ENCODE data around the gene ST6GALNAC3. TPM values are rescaled to one million over a fixed set of nuclear protein-coding genes. Genes with fewer than 3 reads are reported as not detected.

The ST6GALNAC3 gene
- total RNA-seq, 1 donor from 2014 or later: 62.3 TPM

- TF ChIP-seq CTCF (IDR thresholded peaks at IDR 0.05; ENCODE audit: unreplicated experiment): no peak
- Mint-ChIP-seq H3K36me3 (peaks cover 1% of the 10 kb centered on the region), H3K9me3 (no peaks in the 10 kb centered on the region), H3K27ac (no peak overlapping the region), H3K4me3 (no peak overlapping the region), H3K27me3 (ENCODE audit: low read depth) (no peaks in the 10 kb centered on the region), H3K4me1 (no peaks in the 10 kb centered on the region)
- no peak for DNase-seq (ENCODE audit: low spot score in 2 of 2, unreplicated experiment in 2 of 2)
Measured at GRCh38 chr1:76371941-76372340, 297.4 kb downstream of the ST6GALNAC3 start.

GRCh38 chr1:76374086-76374485 is 299.5 kb downstream of the ST6GALNAC3 start:
- Mint-ChIP-seq H3K4me3 (no peak overlapping the region), H3K36me3 (peaks cover 3% of the 10 kb centered on the region), H3K9me3 (no peaks in the 10 kb centered on the region), H3K4me1 (no peaks in the 10 kb centered on the region), H3K27ac (no peak overlapping the region), H3K27me3 (ENCODE audit: low read depth) (no peaks in the 10 kb centered on the region)
- no peak for TF ChIP-seq CTCF (IDR thresholded peaks at IDR 0.05; ENCODE audit: unreplicated experiment)
- DNase-seq (ENCODE audit: low spot score in 2 of 2, unreplicated experiment in 2 of 2): no peak

- Mint-ChIP-seq H3K27ac (no peak overlapping the region), H3K4me3 (no peak overlapping the region), H3K27me3 (ENCODE audit: low read depth) (no peaks in the 10 kb centered on the region), H3K4me1 (no peaks in the 10 kb centered on the region), H3K36me3 (peaks cover 6% of the 10 kb centered on the region), H3K9me3 (peaks cover 1% of the 10 kb centered on the region)
- TF ChIP-seq CTCF (IDR thresholded peaks at IDR 0.05; ENCODE audit: unreplicated experiment): no peak
- no peak for DNase-seq (ENCODE audit: low spot score in 2 of 2, unreplicated experiment in 2 of 2)
Measured at GRCh38 chr1:76377247-76377646, 302.7 kb downstream of the ST6GALNAC3 start.

- H3K36me3 Mint-ChIP-seq: peaks cover 9% of the 10 kb centered on the region
- peaks cover 11% of the 10 kb centered on the region for H3K9me3 Mint-ChIP-seq
- H3K27ac Mint-ChIP-seq: no peak overlapping the region
- TF ChIP-seq CTCF (IDR thresholded peaks at IDR 0.05; ENCODE audit: unreplicated experiment): no peak
- no peaks in the 10 kb centered on the region for H3K27me3 Mint-ChIP-seq (ENCODE audit: low read depth)
- DNase-seq (ENCODE audit: low spot score in 2 of 2, unreplicated experiment in 2 of 2): no peak
- no peaks in the 10 kb centered on the region for H3K4me1 Mint-ChIP-seq
- H3K4me3 Mint-ChIP-seq: no peak overlapping the region
Measured at GRCh38 chr1:76379506-76379905, 305.0 kb downstream of the ST6GALNAC3 start.

- Mint-ChIP-seq H3K27me3 (ENCODE audit: low read depth) (no peaks in the 10 kb centered on the region), H3K9me3 (peaks cover 11% of the 10 kb centered on the region), H3K4me1 (peaks cover 11% of the 10 kb centered on the region), H3K4me3 (no peak overlapping the region), H3K36me3 (peaks cover 8% of the 10 kb centered on the region), H3K27ac (no peak overlapping the region)
- DNase-seq (ENCODE audit: low spot score in 2 of 2, unreplicated experiment in 2 of 2): no peak
- no peak for TF ChIP-seq CTCF (IDR thresholded peaks at IDR 0.05; ENCODE audit: unreplicated experiment)
Measured at GRCh38 chr1:76381450-76382097, 307.0 kb downstream of the ST6GALNAC3 start.

Measured in mesothelial cell of epicardium (in vitro differentiated cells).